Prostate gland (tissue), 2 donors: ENCODE data around the gene MYH6.

Experiments
- CTCF ChIP-seq, 4 experiments: fragments of 200-600 bp in 2 of 4; fragments of 450-650 bp in 2 of 4; sonication (generic) in 2 of 4; IDR thresholded peaks; 1 replicate in 3 of 4; 2 replicates in 1 of 4; pipeline ENCODE4 v1.5.1; 2016 to 2019; ENCODE audit warnings: antibody characterized with exemption in 4 of 4, mild to moderate bottlenecking in 2 of 4, moderate library complexity in 2 of 4
- POLR2A ChIP-seq: fragments of 450-650 bp; IDR thresholded peaks from one replicate; pipeline ENCODE4 v1.6.1; 2016; ENCODE audit warnings: antibody characterized with exemption, mild to moderate bottlenecking
- POLR2AphosphoS5 ChIP-seq: sonication (generic); formaldehyde crosslinking; IDR thresholded peaks from one replicate; pipeline ENCODE4 v1.6.1; 2017; ENCODE audit warnings: antibody characterized with exemption

- TF ChIP-seq CTCF (IDR thresholded peaks at IDR 0.05) (no peak), POLR2A (no peak), POLR2AphosphoS5 (no peak)
Observed at GRCh38 chr14:23357261-23357660, 50.8 kb downstream of the MYH6 start.
